Lower leg skin (tissue), 4 donors: ENCODE measurements around the gene CACYBP. TPM values are rescaled to one million over a fixed set of nuclear protein-coding genes. Genes with fewer than 3 reads are reported as not detected.

Experiments used
- DNase-seq, 2 donors: peaks; one replicate each; pipeline ENCODE4 v3.0.0-alpha.2; 2019; ENCODE audit warnings: low spot score in 2 of 2
- H3K4me3 ChIP-seq: fragments of 200-600 bp; sonication (generic); 2 replicates; pipeline ENCODE4 v1.5.1; 2017; ENCODE audit warnings: mild to moderate bottlenecking, low read depth; ENCODE audit not compliant: poor library complexity, severe bottlenecking
- CTCF ChIP-seq, 3 donors: fragments of 450-650 bp; IDR thresholded peaks; one replicate each; pipeline ENCODE4 v1.5.1; 2016; ENCODE audit warnings: antibody characterized with exemption in 3 of 3, mild to moderate bottlenecking in 3 of 3, moderate library complexity in 2 of 3
- POLR2A ChIP-seq, 2 donors: fragments of 450-650 bp; IDR thresholded peaks; one replicate each; pipeline ENCODE4 v1.6.1; 2016 to 2017; ENCODE audit warnings: antibody characterized with exemption in 2 of 2, mild to moderate bottlenecking in 1 of 2, moderate library complexity in 1 of 2
- WGBS, 2 donors: methylation state at CpG; one replicate each; pipeline ENCODE4 v1.1.5; 2018; 5-methylcytosine and 5-hydroxymethylcytosine counted together
- intact Hi-C: fragments of 100-400 bp; cut with DNase I; formaldehyde crosslinking; loops from one replicate; pipeline ENCODE4 v1.15.0; 2023; ENCODE audit warnings: low total_unique reads
- total RNA-seq, 4 donors: library from RNA; depleted of rRNA; stranded (reverse); fragments of >200 nt; gene quantifications; one replicate each; pipeline ENCODE4 v1.1.0, GENCODE V29; 2016

Gene CACYBP
- total RNA-seq, 4 donors from 2014 or later, result 53.4 to 80.9 (median 57.9) TPM

- no peak overlapping the region for H3K4me3 ChIP-seq
- TF ChIP-seq CTCF (IDR thresholded peaks at IDR 0.05) (no peak), POLR2A (IDR thresholded peaks at IDR 0.05) (no peak)
- intact Hi-C loops, result no loop called here
- whole genome bisulfite sequencing, 2 donors, result 88 to 90% methylated on average over 8 of the region's 8 CpGs
- no peak for DNase-seq
Measured at GRCh38 chr1:175005085-175005783, 5.5 kb downstream of the CACYBP start.

- no peak for TF ChIP-seq CTCF (IDR thresholded peaks at IDR 0.05)
- TF ChIP-seq POLR2A (IDR thresholded peaks at IDR 0.05), result no peak
- 83 to 88% methylated on average over 10 of the region's 10 CpGs for WGBS, 2 donors
- DNase-seq, result no peak
- H3K4me3 ChIP-seq, result no peak overlapping the region
- intact Hi-C loops, result no loop called here
Measured at GRCh38 chr1:175009532-175009931, 9.8 kb downstream of the CACYBP start.

- H3K4me3 ChIP-seq, result no peak overlapping the region
- WGBS, 2 donors, result 52 to 72% methylated on average over 1 of the region's 1 CpG
- TF ChIP-seq POLR2A (IDR thresholded peaks at IDR 0.05) (no peak), CTCF (IDR thresholded peaks at IDR 0.05) (no peak)
- no peak for DNase-seq
- intact Hi-C loops, result no loop called here
Measured at GRCh38 chr1:175013445-175013844, 13.7 kb downstream of the CACYBP start.

- TF ChIP-seq POLR2A (IDR thresholded peaks at IDR 0.05) (no peak), CTCF (IDR thresholded peaks at IDR 0.05) (no peak)
- H3K4me3 ChIP-seq, result no peak overlapping the region
- DNase-seq, result no peak
- WGBS, 2 donors, result 94 to 95% methylated on average over 4 of the region's 4 CpGs
- intact Hi-C loops, result no loop called here
Measured at GRCh38 chr1:175015243-175015642, 15.5 kb downstream of the CACYBP start.

- no peak for DNase-seq
- intact Hi-C loops, result no loop called here
- 81 to 89% methylated on average over 3 of the region's 3 CpGs for WGBS, 2 donors
- TF ChIP-seq CTCF (IDR thresholded peaks at IDR 0.05) (no peak), POLR2A (IDR thresholded peaks at IDR 0.05) (no peak)
- no peak overlapping the region for H3K4me3 ChIP-seq
Measured at GRCh38 chr1:175019524-175019923, 19.8 kb downstream of the CACYBP start.
